ENCODE measurements around the gene FHIT.

Gene FHIT

DNA sequence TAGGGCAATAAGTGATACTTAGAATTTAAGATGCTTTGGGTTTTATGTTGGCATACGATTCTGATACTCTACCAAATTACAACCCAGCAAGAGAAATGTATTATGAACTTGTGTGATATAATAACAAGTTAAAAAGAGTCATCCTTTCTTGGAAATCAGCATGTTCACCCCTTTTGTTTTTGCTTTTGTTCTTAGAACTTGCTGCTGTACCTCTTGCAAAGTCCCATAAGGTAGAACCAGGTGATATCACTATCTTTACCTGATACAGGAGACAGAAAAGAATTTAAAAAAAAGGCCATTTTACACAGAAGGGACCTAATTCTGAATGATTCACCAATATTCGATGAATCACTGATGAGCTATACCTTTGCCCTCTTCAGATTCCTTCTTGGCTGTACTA lies 810.4 kb downstream of the FHIT start:
- no peak for DNase-seq

DNA sequence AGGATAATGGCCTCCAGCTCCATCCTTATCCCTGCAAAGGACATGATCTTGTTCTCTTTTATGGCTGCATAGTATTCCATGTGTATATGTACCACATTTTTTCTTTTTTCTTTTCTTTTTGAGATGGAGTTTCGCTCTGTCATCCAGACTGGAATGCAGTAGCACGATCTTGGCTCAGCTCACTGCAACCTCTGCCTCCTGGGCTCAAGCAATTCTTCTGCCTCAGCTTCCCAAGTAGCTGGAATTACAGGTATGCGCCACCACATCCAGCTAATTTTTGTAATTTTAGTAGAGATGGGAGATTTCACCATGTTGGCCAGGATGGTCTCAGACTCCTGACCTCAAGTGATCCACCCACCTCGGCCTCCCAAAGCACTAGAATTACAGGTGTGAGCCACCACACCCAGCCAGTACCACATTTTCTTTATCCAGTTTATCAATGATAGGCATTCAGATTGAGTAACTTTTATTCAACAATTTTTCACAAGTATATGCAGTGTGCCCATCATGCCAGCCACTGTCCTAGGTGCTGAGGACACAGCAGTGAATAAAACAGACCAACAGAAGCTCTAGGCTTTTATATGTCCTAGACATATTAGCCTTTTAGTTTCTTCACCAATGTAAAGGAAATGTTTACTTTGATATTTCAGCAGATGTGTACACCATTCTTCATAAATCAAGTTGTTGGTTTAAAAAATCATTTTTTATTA lies 815.2 kb downstream of the FHIT start:
- DNase-seq = no peak

GRCh38 chr3:60434950-60435349 lies 816.3 kb downstream of the FHIT start:
- DNase-seq = no peak

DNA sequence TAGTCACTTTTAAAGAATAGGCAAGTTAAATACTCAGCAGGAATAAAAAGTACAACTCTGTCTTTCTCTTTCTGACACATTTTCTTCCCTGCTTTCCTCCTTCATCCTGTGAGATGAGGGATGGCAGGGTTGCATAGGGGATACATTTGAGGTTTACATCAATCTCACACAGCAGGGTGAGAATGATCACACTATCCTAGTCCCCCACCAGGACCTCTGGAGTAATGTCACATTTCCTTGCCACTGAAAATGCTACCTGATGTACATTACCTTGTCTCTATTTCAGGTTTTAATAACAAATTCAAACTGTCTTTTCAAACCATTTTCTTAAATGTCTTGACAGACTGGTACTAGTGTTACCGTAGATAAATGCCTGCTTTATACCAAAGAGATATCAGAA lies 816.9 kb downstream of the FHIT start:
- DNase-seq = no peak

- DNase-seq = no peak
Observed at GRCh38 chr3:60431599-60431958, 819.7 kb downstream of the FHIT start.

DNA sequence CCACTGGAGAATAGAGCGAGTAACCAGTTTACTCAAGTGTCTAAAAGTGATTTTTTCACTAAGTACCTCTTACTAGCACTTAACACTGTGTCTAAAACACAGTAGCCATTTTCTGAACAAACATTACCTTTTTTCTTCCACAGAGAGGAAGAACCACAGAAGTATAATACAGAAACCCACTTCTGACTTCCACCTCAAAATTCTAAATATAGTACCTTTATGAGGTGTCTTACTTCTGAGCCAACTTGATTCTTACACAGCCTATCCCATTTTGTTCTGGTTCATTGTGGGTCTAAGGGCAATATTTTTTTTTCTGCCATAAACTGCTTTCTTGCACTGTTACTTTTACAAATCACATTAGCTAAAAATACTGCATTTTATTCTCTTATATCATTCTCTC lies 821.0 kb downstream of the FHIT start:
- DNase-seq = no peak

- DNase-seq = no peak
Observed at GRCh38 chr3:60427109-60427508, 824.1 kb downstream of the FHIT start.

- DNase-seq = no peak
Observed at GRCh38 chr3:60424942-60425341, 826.3 kb downstream of the FHIT start.

GRCh38 chr3:60424034-60424433 lies 827.2 kb downstream of the FHIT start:
- no peak for DNase-seq

GRCh38 chr3:60423556-60423955 lies 827.7 kb downstream of the FHIT start:
- no peak for DNase-seq

DNA sequence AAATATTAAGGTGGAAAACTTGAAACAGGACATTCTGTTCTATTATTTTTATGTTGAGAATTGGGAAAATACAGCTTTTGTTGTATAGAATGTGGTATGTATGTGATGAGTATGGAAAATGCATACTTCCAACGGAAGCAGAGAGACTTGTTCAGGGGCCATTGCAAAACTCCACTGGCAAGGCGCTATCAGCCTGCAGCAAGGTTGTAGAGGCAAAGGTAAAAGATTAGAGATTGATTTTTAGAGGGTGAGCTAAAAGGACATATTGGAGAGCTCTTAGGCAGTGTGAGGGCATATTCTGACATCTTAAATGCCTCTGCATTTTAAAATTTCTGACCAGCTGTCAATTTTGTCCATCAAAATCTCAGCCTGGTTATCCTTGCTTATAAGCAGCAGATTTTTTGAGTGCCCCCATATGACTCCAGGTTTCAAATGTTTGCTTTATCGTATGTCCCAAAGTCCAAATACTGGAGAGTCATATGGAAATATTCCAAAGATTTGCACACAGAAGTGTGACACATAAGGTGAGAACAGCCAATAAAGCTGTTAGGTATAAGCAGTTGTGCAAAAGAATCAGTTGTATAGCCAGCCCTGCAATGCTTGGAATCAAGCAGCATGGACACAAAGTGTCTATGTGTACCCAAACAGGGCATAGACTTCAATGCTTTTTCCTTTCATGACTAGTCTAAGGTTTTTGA lies 829.4 kb downstream of the FHIT start:
- no peak for DNase-seq

DNA sequence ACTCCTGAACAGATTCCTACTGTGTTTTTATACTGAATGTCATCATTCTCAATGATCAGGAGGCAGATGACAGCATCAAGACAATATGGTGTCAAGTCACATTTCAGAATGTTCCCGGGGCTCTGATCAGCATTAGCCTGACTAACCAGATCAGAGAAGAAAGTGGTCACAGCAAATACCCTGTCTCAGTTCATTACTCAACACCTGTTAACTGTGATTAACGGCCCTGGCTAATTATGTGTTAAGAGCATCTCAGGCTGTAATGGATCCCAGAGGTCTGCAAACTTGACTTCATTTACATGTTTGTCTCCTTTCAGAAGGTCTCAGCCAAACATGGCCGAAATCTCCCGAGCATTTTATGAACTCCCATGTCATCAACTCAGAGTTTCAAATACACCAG lies 833.7 kb downstream of the FHIT start:
- DNase-seq = no peak

GRCh38 chr3:60414011-60414410 lies 837.2 kb downstream of the FHIT start:
- no peak for DNase-seq

- no peak for DNase-seq
Observed at GRCh38 chr3:60413551-60413950, 837.7 kb downstream of the FHIT start.

DNA sequence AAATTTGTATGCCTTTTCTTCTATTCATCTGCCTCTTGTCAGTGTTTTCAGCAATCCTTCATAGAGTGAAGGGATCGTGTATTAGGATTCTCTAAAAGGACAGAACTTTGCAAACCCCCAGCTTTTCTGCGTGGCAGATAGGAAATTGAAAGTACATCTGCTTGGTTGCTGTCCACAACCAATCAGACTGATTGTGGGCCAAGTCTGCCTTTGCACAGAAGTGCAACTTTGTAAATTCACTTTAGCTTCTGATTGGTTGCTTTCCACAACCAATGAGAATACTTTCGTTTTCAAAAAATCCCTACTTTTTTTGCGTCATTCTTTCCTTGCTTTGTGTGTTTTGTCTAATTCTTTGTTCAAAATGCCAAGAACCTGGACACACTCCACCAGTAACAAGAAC lies 847.4 kb downstream of the FHIT start:
- DNase-seq = no peak

DNA sequence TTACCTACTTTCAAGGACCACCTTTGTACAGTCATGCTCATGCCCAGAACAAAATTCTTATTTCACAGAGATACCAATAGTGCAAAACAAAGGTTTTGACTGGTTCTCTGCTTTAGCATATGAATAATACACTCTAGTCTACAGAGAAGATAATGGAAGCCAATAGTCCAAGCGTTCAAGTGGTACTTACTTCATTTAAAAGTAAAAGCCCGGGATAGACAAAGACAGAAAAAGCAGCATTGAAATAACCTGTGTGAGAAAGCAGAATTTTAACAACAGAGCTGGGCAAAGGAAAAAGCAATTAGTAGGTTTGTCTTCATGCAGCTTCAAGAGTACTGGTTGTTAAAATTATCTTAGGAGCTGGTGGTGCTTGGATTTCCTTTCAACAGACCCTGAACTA lies 848.3 kb downstream of the FHIT start:
- no peak for DNase-seq

- DNase-seq = no peak
Observed at GRCh38 chr3:60399861-60400845, 851.1 kb downstream of the FHIT start.

- DNase-seq = no peak
Observed at GRCh38 chr3:60399292-60399691, 852.0 kb downstream of the FHIT start.

- DNase-seq = no peak
Observed at GRCh38 chr3:60395173-60395762, 856.0 kb downstream of the FHIT start.

DNA sequence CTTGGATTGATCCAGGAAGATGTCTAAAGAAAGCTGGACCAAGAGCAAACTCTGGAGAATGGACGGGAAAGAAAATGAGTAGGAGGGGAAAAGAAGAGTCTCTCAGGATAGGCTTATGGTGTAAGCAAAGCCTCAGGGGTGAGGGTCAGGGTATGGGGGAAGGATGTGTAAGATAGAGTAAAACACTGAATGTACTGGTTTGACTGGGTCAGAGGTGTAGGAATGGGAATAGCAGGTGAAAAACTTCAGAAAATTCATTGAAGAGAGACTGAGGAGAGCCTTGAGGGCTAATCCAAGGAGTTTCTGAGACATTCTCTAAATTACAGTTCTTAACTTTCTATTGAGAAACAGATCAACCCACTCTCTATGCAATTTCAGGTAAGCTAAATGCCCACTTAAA lies 857.3 kb downstream of the FHIT start:
- no peak for DNase-seq

DNA sequence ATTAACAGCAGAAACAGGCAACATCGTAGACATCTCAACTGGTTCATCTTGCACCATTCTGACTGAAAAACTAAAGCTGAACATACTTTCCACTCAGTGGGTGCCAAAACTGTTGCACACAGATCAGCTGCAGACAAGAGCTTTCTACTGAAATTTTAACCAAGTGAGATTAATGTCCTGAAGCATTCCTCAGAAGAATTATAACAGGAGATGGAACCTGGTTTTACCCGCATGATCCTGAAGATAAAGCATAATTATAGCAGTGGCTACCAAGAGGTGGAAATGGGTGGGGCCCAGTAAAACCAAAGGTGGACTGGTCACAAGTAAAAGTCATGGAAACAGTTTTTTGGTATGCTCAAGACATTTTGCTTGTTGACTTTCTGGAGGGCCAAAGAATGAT lies 858.8 kb downstream of the FHIT start:
- no peak for DNase-seq

DNA sequence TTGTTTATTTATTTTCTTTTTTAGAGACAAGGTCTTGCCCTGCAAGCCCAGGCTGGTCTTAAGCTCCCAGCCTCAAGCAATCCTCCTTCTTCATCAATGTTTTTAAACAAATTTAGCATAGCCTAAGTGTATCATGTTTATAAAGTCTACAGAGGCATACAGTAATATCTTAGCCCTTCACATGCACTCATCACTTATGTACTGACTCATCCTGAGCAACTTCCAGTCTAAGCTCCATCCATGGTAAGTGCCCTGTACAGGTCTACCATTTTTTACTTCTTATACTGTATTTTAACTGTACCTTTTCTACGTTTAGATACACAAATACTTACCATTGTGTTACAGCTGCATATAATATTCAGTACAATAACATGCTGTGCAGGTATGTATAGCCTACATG lies 860.0 kb downstream of the FHIT start:
- no peak for DNase-seq

GRCh38 chr3:60388731-60389130 lies 862.5 kb downstream of the FHIT start:
- DNase-seq = no peak
